Raji (cell line): ENCODE measurements around the gene PASK.

Source experiments
- POLR2A ChIP-seq: IDR thresholded peaks from 2 replicates; pipeline ENCODE4 v1.6.1; 2011; ENCODE audit warnings: low read depth, low read length, control low read depth; ENCODE audit not compliant: insufficient read depth

PASK gene

GRCh38 chr2:241185961-241186360 lies 36.7 kb upstream of the PASK start:
- TF ChIP-seq POLR2A = no peak

GRCh38 chr2:241184901-241185300 lies 35.6 kb upstream of the PASK start:
- no peak for TF ChIP-seq POLR2A

- TF ChIP-seq POLR2A = no peak
Observed at GRCh38 chr2:241183221-241183620, 33.9 kb upstream of the PASK start.

GRCh38 chr2:241182531-241183133 lies 33.4 kb upstream of the PASK start:
- TF ChIP-seq POLR2A = no peak

GRCh38 chr2:241182126-241182525 lies 32.9 kb upstream of the PASK start:
- TF ChIP-seq POLR2A = no peak

GRCh38 chr2:241180495-241180894 lies 31.2 kb upstream of the PASK start:
- TF ChIP-seq POLR2A = no peak

- TF ChIP-seq POLR2A = no peak
Observed at GRCh38 chr2:241179899-241180298, 30.6 kb upstream of the PASK start.

- TF ChIP-seq POLR2A = no peak
Observed at GRCh38 chr2:241178961-241179360, 29.7 kb upstream of the PASK start.

GRCh38 chr2:241177526-241178334 lies 28.5 kb upstream of the PASK start:
- no peak for TF ChIP-seq POLR2A

GRCh38 chr2:241173557-241173956 lies 24.3 kb upstream of the PASK start:
- TF ChIP-seq POLR2A = no peak

- no peak for TF ChIP-seq POLR2A
Observed at GRCh38 chr2:241168366-241168765, 19.1 kb upstream of the PASK start.

- no peak for TF ChIP-seq POLR2A
Observed at GRCh38 chr2:241163601-241164118, 14.4 kb upstream of the PASK start.

GRCh38 chr2:241161646-241162281 lies 12.5 kb upstream of the PASK start:
- TF ChIP-seq POLR2A = no peak

GRCh38 chr2:241160318-241160717 lies 11.0 kb upstream of the PASK start:
- no peak for TF ChIP-seq POLR2A

GRCh38 chr2:241159116-241159515 lies 9.8 kb upstream of the PASK start:
- TF ChIP-seq POLR2A = no peak

- TF ChIP-seq POLR2A = no peak
Observed at GRCh38 chr2:241158546-241158900, 9.3 kb upstream of the PASK start.
